IPS-NIHi11 (cell line): ENCODE measurements around the gene FAM200A.
"Not testable (repeated sequence)": the region's sequence is repeated elsewhere in the genome, so short reads cannot be mapped to it uniquely, and the experiment has no call there.

Experiments
- DNase-seq: peaks from one replicate; pipeline ENCODE4 v3.0.0; 2012; ENCODE audit warnings: mixed read lengths, low spot score

The FAM200A gene

DNA sequence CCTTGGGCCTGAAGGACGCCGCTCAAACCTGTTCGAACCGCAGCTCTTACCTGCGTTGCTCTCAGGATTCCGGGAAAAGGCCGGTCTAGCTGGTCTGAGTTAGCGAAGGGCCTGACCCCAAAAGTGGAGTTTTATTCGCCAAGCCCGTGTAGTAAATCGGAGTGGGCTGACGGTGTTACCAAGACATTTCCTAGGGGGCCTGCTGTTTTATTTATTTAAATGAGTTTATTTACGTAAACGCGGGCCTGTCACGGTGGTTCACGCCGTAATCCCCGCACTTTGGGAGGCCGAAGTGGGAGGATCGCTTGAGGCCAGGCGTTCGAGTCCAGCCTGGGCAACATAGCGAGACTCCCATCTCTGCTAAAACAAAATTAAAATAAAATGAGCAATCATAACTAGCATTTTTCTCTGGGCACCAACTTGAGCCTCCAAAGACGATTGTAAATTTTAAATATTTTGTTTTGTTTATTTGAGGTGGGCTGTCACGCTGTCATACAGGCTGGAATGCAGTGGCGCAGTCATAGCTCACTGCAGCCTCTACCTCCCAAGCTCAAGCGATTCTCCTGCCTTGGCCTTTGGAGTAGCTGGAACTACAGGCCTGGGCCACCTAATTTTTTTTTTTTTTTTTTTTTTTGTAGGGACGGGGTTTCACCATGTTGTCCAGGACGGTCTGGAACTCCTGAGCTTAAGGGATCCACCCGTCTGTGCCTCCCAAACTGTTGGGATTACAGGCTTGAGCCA is 7.4 kb upstream of the FAM200A start:
- no peak for DNase-seq

DNA sequence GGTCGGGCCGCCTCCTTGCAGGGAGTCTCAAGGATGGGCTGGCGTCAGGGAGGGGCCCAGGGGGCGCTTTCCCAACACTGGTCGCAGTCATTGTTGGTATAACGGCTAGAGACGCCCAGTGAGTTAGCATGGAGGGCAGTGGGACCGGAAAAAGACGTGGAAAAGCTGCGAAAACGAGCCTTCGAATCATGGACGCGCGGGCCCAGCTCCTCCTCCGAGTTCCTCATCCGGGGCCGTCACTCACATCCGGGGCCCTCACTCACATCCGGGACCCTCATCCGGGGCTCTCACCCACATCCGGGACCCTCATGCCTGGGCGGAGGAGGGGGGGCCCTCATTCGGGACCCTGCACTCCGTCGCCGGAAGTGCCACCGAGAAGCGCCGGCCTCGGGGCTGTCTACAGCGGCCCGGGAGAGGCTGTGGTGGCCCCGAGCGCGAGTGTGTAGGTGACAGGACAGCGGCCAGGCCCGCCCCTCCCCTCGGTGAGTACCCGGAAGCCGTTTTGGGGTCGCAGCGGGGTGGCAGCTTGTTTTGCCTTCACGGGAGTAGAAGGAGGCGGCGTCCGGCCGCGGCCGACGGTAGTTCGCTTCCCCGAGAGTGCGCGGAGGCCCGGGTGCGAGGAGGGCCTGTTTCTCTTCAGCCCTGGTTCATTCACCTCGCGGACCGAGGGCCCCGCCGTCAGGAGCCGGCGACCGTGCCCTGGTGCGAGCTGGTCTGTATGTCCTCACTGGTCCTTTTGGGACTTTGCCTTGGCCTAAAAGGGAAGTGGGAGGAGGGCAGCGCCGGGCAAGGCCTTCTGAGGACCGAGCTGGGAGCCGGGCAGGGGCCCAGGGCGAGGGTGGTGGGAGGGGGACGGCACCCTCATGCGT is 6.6 kb upstream of the FAM200A start, which contains the start of gene ZNF655:
Gene ZNF655, plus strand, starts transcription at position 337 of the 869 bp plus-strand sequence. CDS start 1,918 bp downstream, outside the sequence.
- peak; percentile 98 for DNase-seq

DNA sequence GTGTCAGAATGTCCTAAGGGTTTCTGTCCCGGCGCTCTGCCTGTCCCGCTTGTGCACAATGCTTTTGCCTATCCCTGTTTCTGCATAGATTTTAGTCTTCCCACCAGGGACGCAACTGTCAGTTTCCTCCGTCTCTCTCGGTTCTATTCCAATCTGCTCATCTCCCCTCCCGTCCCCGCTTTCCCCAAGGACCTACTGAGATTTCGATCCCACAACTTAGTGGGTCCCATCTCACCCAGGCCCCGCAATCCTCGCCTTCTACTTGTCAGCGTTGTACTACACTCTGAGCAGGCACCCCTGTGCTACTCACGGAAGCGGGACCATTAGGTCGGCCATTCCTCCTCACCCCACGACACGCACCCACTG is 6.0 kb upstream of the FAM200A start:
- DNase-seq = no peak

- DNase-seq = no peak
Observed at GRCh38 chr7:99557196-99557607, 5.3 kb upstream of the FAM200A start.

DNA sequence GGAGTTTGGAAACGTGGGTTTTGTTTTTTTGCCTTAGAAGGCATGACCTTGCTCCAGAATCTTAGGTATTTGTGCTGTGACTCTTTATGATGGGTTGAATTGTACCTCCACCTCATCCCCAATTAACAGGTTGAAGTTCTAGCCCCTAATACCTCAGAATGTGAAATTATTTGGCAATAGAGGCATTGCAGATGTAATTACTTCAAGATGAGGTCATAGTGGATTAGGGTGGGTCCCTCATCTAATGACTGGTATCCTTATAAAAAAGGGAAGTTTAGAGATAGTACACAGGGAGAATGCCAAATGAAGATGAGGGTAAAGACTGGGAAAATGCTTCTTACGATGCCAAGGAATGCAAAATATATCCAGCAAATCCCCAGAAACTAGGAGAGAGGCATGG is 3.0 kb upstream of the FAM200A start:
- DNase-seq = no peak

- no peak for DNase-seq
Observed at GRCh38 chr7:99553039-99553438, 1.1 kb upstream of the FAM200A start.

- DNase-seq = no peak
Observed at GRCh38 chr7:99551334-99551733, 580 bp downstream of the FAM200A start.

GRCh38 chr7:99549545-99549944 is 2.4 kb downstream of the FAM200A start:
- DNase-seq = not testable (repeated sequence)

- DNase-seq = not testable (repeated sequence)
Observed at GRCh38 chr7:99545308-99545707, 6.6 kb downstream of the FAM200A start.

DNA sequence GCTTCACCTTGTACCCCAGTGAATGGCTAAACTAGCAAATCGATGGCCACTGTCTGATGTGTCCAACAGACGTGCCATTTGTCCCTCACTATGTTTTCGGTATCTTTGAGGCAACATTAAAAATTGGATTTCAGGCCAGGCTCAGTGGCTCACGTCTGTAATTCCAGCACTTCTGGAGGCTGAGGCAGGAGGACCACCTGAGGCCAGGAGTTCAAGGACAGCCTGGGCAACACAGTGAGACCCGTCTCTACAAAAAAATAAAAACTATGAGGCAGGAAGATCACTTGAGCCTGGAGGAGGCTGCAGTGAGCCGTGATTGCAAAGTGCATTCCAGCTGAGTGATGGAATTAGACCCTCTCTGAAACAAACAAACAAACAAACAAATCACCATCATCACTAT is 8.0 kb downstream of the FAM200A start:
- DNase-seq = no peak

DNA sequence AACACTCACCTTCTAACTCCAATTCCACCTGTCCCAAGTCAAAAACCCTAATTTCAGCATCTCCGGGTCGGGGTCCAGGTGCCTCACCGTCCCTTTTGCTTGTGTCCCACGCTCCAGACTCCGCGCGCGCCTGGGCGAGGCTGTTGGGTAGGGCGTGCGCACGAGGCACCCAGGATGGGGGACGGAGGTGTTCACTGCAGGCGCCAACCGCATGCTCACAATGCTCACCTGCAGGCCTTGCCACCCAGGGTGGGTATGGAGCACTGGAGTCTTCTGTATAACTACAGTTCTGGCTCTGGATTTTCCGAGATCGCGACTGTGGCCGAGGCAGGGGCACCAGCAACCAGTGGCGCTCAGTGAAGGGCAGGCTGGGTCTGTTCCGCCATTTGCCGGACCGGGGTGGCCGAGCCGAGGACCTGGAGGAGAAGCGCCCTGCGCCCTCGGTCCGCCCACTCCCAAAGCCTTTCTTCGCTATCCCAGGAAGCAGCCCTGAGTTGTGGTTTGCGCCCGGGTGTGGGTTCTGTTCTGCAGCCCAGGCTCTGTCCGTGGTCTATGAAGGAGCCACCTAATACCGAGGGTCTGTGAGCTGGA is 8.7 kb downstream of the FAM200A start:
- no peak for DNase-seq

DNA sequence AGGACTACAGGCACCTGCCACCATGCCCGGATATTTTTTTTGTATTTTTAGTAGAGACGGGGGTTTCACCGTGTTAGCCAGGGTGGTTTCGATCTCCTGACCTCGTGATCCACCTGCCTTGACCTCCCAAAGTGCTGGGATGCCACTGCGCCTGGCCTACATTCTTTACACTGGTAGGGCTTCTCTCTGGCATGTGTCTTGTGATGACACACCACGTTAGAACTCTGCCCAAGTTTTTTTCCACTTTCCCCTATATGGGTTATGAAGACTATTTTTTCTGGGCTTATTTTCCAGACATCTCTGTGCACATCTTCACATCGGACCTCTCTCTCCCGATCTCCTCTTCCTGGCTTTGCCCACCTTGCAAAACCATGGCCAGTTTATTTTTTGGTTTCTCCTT is 10.7 kb downstream of the FAM200A start:
- DNase-seq = no peak

- DNase-seq = no peak
Observed at GRCh38 chr7:99540542-99540941, 11.4 kb downstream of the FAM200A start.

DNA sequence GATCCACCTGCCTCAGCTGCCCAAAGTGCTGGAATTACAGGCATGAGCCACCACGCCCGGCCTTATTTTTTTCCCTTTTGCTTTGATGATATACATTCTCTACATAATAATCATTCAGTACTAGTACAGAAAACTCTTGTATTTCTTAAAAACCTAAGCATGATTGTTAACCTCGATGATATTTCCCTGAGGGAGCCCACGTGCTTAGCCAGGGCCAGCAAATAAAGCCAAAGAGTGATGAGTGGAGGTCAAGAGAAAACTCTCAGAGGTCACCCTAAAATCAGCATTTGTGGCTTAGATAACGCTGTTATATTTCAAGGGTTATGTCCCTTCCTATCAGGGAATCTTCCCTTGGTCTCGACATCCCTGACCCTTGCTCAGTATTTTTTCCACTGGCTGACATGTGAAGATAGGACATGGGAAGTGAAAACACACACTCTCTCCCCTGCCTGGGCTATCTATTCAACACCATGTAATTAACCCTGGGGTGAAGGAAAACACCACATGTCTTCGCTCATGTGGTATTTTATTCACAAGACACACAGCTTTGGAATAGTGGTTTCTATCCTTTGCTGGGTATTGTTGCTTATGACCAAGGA is 12.6 kb downstream of the FAM200A start:
- no peak for DNase-seq

DNA sequence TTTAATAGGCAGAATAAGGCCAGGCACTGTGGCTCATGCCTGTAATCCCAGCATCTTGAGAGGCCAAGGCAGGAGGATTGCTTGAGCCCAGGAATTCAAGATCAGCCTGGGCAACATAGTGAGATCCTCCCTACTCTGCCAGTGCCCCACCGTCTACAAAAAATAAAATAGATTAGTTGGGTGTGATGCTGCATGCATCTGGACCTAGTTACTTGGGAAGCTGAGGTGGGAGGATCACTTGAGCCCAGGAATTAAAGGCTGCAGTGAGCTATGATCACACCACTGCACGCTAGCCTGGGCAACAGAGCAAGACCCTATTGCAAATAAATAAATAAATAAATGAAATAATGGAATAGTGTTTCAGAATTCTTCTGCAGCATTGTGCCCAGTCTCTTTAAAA is 16.2 kb downstream of the FAM200A start:
- DNase-seq = no peak

DNA sequence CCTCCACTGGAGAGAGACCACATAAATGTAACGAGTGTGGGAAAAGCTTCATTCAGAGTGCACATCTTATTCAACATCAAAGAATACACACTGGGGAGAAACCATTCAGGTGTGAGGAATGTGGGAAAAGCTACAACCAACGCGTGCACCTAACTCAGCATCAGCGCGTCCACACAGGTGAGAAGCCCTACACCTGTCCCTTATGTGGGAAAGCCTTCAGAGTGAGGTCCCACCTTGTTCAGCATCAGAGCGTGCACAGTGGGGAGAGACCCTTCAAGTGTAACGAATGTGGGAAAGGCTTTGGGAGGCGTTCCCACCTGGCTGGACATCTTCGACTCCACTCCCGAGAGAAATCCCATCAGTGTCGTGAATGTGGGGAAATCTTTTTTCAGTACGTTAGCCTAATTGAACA is 20.6 kb downstream of the FAM200A start:
- DNase-seq = no peak

- no peak for DNase-seq
Observed at GRCh38 chr7:99525713-99526440, 26.0 kb downstream of the FAM200A start.

- no peak for DNase-seq
Observed at GRCh38 chr7:99521399-99521798, 30.5 kb downstream of the FAM200A start.

DNA sequence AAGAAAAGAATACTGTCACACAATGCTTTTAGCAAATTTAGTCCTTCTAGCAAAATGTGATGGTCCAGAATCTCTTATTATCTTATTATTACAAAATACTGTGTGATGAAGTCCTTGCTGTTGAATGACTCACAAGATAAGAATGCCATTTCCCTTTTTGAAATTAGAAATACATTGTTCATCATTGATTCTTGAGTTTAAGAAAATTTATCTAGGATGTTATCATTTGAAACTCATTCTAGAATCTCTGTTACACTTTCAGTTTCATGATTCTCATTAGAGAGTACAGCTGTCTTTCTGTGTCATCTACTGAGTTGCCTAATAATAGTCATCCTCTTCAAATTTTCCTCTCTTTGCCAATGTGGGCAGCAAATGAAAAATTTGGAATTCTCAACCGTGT is 37.9 kb downstream of the FAM200A start:
- DNase-seq = no peak

DNA sequence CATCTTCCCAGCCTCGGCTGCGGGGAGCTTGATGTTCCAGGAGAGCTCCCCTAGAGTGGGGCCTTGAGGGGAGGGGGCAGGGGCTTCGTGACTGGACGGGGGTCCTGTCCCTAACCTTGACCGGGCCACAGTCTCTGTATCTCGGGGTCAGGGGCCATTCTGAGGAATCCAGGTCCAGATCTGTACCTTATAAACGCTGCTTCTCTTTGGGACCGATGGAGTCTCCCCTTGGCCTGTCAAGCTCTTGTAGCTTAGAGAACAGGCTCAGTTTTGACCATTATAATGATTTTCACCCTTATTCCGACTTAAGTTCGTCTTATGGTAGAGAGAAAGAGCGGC is 46.6 kb downstream of the FAM200A start:
- DNase-seq = no peak

DNA sequence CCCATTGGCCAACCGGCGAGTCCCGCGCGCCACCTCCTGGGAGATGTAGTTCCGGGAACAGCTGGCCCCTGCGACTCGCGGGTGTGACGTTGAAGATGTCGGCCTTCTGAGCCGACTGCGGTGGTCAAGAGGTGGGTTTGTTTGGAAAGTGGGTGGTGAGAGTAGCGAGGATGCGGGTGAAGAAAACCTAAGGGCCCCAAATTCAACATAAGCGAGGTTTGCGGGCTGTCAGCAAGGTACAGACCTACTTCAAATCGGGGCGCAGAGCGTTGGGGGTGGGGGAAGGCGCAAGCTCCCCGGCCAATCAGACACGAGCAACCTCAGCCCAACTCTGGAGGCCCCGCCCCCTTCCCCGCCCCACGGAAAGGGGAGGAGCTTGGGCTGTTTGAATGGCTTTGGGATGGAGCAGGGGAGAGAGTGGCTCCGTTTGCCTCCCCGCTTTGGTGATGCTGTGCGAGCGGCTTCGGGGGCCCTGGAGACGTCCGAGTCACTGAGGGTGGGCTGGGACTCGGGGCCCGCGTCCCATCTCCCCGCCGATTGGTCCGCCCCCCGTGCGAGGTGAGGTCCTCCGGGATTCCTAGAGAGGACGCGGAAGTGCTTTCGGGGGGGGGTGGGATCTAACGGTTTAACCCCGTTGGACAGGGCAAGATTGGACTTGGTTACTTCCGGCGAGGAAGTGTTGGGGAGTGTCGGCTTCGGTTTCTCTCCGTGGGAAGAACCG is 47.2 kb downstream of the FAM200A start, which contains the start of gene ZKSCAN5:
Gene ZKSCAN5, plus strand, starts transcription at position 60 of the 721 bp plus-strand sequence. CDS start 1,383 bp downstream, outside the sequence.
- peak; percentile 93 for DNase-seq
